GM12864 (cell line): ENCODE data around the gene BFSP2.

ENCODE experiments used
- DNase-seq: peaks from one replicate; pipeline ENCODE4 v3.0.0-alpha.2; 2011; ENCODE audit warnings: low read depth
- H3K4me3 ChIP-seq: 2 replicates; pipeline ENCODE4 v1.5.1; 2011; ENCODE audit warnings: mild to moderate bottlenecking, low read depth, low read length, control low read depth
- TF ChIP-seq, protein P1 (sequence below): IDR thresholded peaks from 2 replicates; pipeline ENCODE4 v1.5.1; 2011; ENCODE audit warnings: low read depth, mild to moderate bottlenecking, moderate library complexity, low read length, control low read depth, inconsistent platforms; ENCODE audit errors: missing control alignments

BFSP2 gene

DNA sequence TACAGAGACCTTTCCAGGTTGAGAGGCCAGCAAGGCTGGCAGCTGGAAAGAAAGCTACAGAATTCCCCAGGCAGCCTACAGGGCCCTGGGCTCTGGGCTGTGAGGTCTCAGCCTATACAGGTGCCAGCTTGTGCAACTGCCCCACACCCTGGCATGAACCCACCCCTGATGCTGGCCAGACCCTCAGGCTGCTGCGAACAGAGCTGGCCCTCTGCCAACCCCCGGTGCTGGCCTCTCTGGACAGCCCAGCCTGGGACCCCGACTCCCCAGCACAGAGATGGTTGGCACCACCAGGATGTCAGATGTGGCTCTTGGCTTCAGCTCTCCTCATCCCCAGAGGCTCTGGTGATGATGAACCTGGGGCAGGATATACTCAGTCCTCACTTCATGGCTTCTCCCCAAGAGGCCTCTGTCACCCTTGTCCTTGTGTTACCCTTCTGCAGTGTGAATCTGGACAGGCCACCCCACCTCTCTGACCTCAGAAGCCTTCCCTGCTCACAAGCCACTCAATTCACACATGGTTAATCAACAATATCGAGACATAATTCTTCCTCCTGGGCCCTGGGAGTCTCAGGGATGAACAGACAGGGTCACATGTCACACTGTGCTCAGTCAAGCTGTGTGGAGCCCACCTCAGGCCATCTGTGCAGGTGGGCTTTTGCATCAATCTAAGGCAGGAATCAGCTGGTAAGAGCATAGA, 11.0 kb upstream of the BFSP2 start:
- TF ChIP-seq, protein P1, sequence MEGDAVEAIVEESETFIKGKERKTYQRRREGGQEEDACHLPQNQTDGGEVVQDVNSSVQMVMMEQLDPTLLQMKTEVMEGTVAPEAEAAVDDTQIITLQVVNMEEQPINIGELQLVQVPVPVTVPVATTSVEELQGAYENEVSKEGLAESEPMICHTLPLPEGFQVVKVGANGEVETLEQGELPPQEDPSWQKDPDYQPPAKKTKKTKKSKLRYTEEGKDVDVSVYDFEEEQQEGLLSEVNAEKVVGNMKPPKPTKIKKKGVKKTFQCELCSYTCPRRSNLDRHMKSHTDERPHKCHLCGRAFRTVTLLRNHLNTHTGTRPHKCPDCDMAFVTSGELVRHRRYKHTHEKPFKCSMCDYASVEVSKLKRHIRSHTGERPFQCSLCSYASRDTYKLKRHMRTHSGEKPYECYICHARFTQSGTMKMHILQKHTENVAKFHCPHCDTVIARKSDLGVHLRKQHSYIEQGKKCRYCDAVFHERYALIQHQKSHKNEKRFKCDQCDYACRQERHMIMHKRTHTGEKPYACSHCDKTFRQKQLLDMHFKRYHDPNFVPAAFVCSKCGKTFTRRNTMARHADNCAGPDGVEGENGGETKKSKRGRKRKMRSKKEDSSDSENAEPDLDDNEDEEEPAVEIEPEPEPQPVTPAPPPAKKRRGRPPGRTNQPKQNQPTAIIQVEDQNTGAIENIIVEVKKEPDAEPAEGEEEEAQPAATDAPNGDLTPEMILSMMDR: no peak
- H3K4me3 ChIP-seq: no peak overlapping the region
- DNase-seq: no peak

- TF ChIP-seq, protein P1: no peak
- DNase-seq: no peak
- H3K4me3 ChIP-seq: no peak overlapping the region
Observed at GRCh38 chr3:133390715-133391114, 9.1 kb upstream of the BFSP2 start.

GRCh38 chr3:133393204-133393603, 6.7 kb upstream of the BFSP2 start:
- DNase-seq: no peak
- TF ChIP-seq, protein P1: no peak
- H3K4me3 ChIP-seq: no peak overlapping the region

GRCh38 chr3:133393691-133394474, 6.0 kb upstream of the BFSP2 start:
- no peak for DNase-seq
- TF ChIP-seq, protein P1: no peak
- H3K4me3 ChIP-seq: no peak overlapping the region

DNA sequence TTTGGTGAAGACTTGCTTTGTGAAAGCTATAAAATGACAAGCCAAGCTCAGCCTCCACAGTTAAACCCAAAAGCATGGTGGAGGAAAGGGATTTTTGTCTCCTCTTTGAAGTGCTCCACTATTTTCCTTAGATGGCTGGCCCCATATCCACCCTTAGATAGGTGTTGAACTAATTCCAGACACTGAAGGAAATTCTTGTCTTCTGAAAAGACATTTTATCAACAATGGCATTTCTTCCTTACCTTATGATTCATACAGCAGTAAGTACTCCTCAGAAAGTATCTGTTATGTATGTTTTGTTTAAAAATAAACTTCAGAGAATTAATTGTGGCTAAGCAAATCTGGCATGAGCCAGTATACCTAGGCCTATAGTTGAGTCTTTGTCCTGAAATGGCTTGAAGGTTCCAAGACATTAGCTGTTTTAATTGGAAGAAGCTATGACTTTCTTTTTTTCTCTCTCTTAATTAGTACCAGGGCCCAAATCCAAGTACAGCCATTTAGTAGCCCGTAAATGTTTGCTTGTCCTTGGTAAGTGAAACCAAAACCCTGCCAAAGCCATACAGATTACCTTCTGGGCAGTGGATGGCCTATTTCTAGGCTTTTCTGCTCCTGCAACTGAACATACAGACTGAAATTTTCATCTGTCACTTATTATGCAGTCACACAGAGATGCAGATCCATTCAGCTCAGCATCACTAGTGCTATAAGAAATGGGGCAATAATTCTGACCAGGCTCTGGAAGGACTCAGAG, 5.1 kb upstream of the BFSP2 start:
- no peak overlapping the region for H3K4me3 ChIP-seq
- DNase-seq: no peak
- TF ChIP-seq, protein P1: no peak

DNA sequence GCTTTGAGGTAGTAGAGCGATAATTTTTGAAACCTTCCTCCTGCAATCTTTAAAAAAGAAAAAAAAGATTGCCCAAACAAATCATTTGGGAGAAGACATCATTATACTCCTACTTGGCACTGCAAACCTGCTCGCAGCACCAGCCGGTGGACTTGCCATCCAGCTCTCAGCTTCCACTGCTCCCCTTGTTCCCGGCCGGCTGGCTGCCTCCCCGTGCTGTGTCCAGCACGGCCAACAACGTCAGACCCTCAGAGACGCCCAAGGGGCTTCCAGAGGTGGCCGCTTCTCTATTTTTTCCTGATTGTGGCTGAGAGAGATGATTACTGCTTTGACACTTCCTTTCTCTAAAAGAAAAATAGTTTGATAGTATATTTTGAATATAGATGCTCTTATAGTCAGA, 3.0 kb upstream of the BFSP2 start:
- TF ChIP-seq, protein P1: no peak
- no peak for DNase-seq

More for the DNA sequence above, 3.0 kb upstream of the BFSP2 start:
- H3K4me3 ChIP-seq: no peak overlapping the region
